GM23338 (cell line): ENCODE measurements around the gene SUSD1.

ENCODE experiments used
- CREB1 ChIP-seq: fragments of 250-450 bp; sonication (Bioruptor Pico); IDR thresholded peaks from 2 replicates; pipeline ENCODE4 v1.5.0; 2020; ENCODE audit warnings: low read depth, mild to moderate bottlenecking, moderate library complexity
- CTCF ChIP-seq, 2 experiments: fragments of 200-600 bp in 1 of 2; sonication (generic) in 1 of 2; conservative IDR thresholded peaks; 2 replicates each; pipeline versions ENCODE4 v1.5.1 to v1.6.1; 2016 to 2017; ENCODE audit warnings: antibody characterized with exemption in 2 of 2, low read depth in 2 of 2, mild to moderate bottlenecking in 2 of 2, moderate library complexity in 1 of 2
- EZH2 ChIP-seq: fragments of 200-600 bp; sonication (generic); IDR thresholded peaks from one replicate; pipeline ENCODE4 v1.8.0; 2017; ENCODE audit warnings: antibody characterized with exemption, mild to moderate bottlenecking, low read depth; ENCODE audit not compliant: unreplicated experiment
- EZH2phosphoT487 ChIP-seq: fragments of 200-600 bp; sonication (generic); IDR thresholded peaks from one replicate; pipeline ENCODE4 v1.8.1; 2018; ENCODE audit warnings: antibody characterized with exemption; ENCODE audit not compliant: unreplicated experiment
- JUNB ChIP-seq: IDR thresholded peaks from one replicate; pipeline ENCODE4 v1.6.1; 2016; ENCODE audit warnings: antibody characterized with exemption; ENCODE audit not compliant: unreplicated experiment
- NANOG ChIP-seq: IDR thresholded peaks from 2 replicates; pipeline ENCODE4 v1.6.1; 2016; ENCODE audit warnings: antibody characterized with exemption, borderline replicate concordance
- POLR2AphosphoS5 ChIP-seq: IDR thresholded peaks from 2 replicates; pipeline ENCODE4 v1.6.1; 2016; ENCODE audit warnings: antibody characterized with exemption, low read depth
- REST ChIP-seq: IDR thresholded peaks from one replicate; pipeline ENCODE4 v1.6.1; 2018; ENCODE audit warnings: antibody characterized with exemption; ENCODE audit not compliant: unreplicated experiment
- STAT1 ChIP-seq: IDR thresholded peaks from one replicate; pipeline ENCODE4 v1.6.1; 2016; ENCODE audit warnings: antibody characterized with exemption; ENCODE audit not compliant: unreplicated experiment
- ZNF114 ChIP-seq: fragments of 250-450 bp; sonication (Bioruptor Pico); IDR thresholded peaks from 2 replicates; pipeline ENCODE4 v1.5.0; 2020; ENCODE audit warnings: mild to moderate bottlenecking, moderate library complexity
- TF ChIP-seq, protein P1 (sequence below): IDR thresholded peaks from 2 replicates; pipeline ENCODE4 v1.6.1; 2016; ENCODE audit warnings: antibody characterized with exemption

DNA sequence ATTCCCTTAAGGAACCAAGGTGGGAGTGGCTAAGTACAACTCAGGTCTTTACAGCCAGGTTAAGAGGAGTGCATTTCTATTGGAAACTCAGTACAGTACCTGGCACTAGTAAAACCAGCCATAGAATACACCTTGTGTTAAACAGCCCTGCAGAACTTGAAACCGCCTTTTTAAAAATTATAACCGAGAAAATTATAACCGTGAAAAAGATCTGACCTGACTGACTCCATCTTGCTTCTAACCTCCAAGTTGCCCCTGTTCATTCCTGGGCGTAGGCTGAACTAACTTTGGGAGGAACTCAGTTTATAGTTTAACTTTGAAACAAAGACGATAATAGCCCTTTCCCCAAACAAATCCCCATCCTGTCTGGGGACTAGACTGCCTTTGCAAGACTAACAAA is 132.3 kb downstream of the SUSD1 start:
- TF ChIP-seq CTCF (conservative IDR thresholded peaks at IDR 0.05; ENCODE audit: low read depth in 2 of 2) (no peak), POLR2AphosphoS5 (no peak), EZH2 (no peak), EZH2phosphoT487 (no peak), ZNF114 (no peak), REST (no peak), NANOG (no peak), STAT1 (no peak), JUNB (no peak), CREB1 (CRISPR knock-in tag) (no peak)
- TF ChIP-seq, protein P1, sequence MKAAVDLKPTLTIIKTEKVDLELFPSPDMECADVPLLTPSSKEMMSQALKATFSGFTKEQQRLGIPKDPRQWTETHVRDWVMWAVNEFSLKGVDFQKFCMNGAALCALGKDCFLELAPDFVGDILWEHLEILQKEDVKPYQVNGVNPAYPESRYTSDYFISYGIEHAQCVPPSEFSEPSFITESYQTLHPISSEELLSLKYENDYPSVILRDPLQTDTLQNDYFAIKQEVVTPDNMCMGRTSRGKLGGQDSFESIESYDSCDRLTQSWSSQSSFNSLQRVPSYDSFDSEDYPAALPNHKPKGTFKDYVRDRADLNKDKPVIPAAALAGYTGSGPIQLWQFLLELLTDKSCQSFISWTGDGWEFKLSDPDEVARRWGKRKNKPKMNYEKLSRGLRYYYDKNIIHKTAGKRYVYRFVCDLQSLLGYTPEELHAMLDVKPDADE: no peak
